Fibroblast of skin of scalp (primary cell): ENCODE measurements around the gene ATP10D.
"Not testable (repeated sequence)": the region's sequence is repeated elsewhere in the genome, so short reads cannot be mapped to it uniquely, and the experiment has no call there.

Experiments used
- DNase-seq: peaks from one replicate; pipeline ENCODE4 v3.0.0-alpha.2; 2013

The ATP10D gene

GRCh38 chr4:47536966-47537365 is 51.9 kb downstream of the ATP10D start:
- peak; percentile 68 for DNase-seq

- peak; percentile 47 for DNase-seq
Observed at GRCh38 chr4:47538111-47538824, 53.2 kb downstream of the ATP10D start.

- no peak for DNase-seq
Observed at GRCh38 chr4:47538825-47539154, 53.7 kb downstream of the ATP10D start.

GRCh38 chr4:47542640-47543039 is 57.6 kb downstream of the ATP10D start:
- DNase-seq, result not testable (repeated sequence)

- peak; percentile 21 for DNase-seq
Observed at GRCh38 chr4:47543331-47543730, 58.3 kb downstream of the ATP10D start.

GRCh38 chr4:47550357-47550756 is 65.3 kb downstream of the ATP10D start:
- not testable (repeated sequence) for DNase-seq

GRCh38 chr4:47550899-47551548 is 65.9 kb downstream of the ATP10D start:
- DNase-seq, result no peak

GRCh38 chr4:47551682-47552081 is 66.6 kb downstream of the ATP10D start:
- peak; percentile 34 for DNase-seq

GRCh38 chr4:47553329-47554125 is 68.5 kb downstream of the ATP10D start:
- no peak for DNase-seq

GRCh38 chr4:47555920-47556319 is 70.8 kb downstream of the ATP10D start:
- DNase-seq, result not testable (repeated sequence)

- no peak for DNase-seq
Observed at GRCh38 chr4:47557255-47557654, 72.2 kb downstream of the ATP10D start.

- DNase-seq, result no peak
Observed at GRCh38 chr4:47560682-47561081, 75.6 kb downstream of the ATP10D start.

- no peak for DNase-seq
Observed at GRCh38 chr4:47561331-47561730, 76.3 kb downstream of the ATP10D start.

- peak; percentile 11 for DNase-seq
Observed at GRCh38 chr4:47562297-47562696, 77.2 kb downstream of the ATP10D start.

GRCh38 chr4:47566566-47566965 is 81.5 kb downstream of the ATP10D start:
- no peak for DNase-seq

- DNase-seq, result no peak
Observed at GRCh38 chr4:47566969-47567368, 81.9 kb downstream of the ATP10D start.

GRCh38 chr4:47567511-47567910 is 82.4 kb downstream of the ATP10D start:
- no peak for DNase-seq

GRCh38 chr4:47570816-47571215 is 85.7 kb downstream of the ATP10D start:
- DNase-seq, result no peak

- no peak for DNase-seq
Observed at GRCh38 chr4:47572981-47573380, 87.9 kb downstream of the ATP10D start.

- no peak for DNase-seq
Observed at GRCh38 chr4:47577779-47578553, 92.9 kb downstream of the ATP10D start.

GRCh38 chr4:47579235-47579634 is 94.2 kb downstream of the ATP10D start:
- DNase-seq, result no peak

- no peak for DNase-seq
Observed at GRCh38 chr4:47590325-47590724, 105.2 kb downstream of the ATP10D start.

- DNase-seq, result no peak
Observed at GRCh38 chr4:47597696-47598095, 112.6 kb downstream of the ATP10D start.
